HCT116 (cell line): ENCODE measurements around the gene RAVER1. TPM values are rescaled to one million over a fixed set of nuclear protein-coding genes. Genes with fewer than 3 reads are reported as not detected.
A peak's percentile ranks its signal among the peaks of the same experiment; 100 is the strongest.

Experiments
- ATAC-seq: fragments of 200-7000 bp; cut with Tn5 transposase; 2 replicates; pipeline ENCODE4 v1.9.1; 2020; ENCODE audit warnings: mild to moderate bottlenecking, moderate library complexity
- BruUV-seq: library from RNA; stranded (reverse); fragments of 400-500 nt; replicated peaks from 2 replicates; lab custom pipeline; 2021; lab: Mats Ljungman, UMichigan
- CTCF ChIA-PET: fragments of 300-600 bp; sonication (Branson Sonifier 250); formaldehyde crosslinking; loops from one replicate; lab custom pipeline; 2021; ENCODE audit warnings: antibody characterized with exemption; lab: Charles Lee
- POLR2A ChIA-PET: fragments of 300-600, 350-600 bp; sonication (Branson Sonifier 250); formaldehyde crosslinking; loops from one replicate; lab custom pipeline; 2021; ENCODE audit warnings: antibody characterized with exemption; lab: Charles Lee
- RAD21 ChIA-PET, 2 experiments: fragments of 300-600 bp; sonication (Branson Sonifier 250); formaldehyde crosslinking; loops; one replicate each; lab custom pipeline; 2023; ENCODE audit warnings: low total read pairs in 2 of 2; ENCODE audit not compliant: uncharacterized antibody in 2 of 2, unreplicated experiment in 2 of 2, low non-redundant PET in 1 of 2; lab: Charles Lee
- DNase-seq: peaks from one replicate; pipeline ENCODE4 v3.0.0-alpha.2; 2010; ENCODE audit warnings: low read depth, low spot score
- H2AFZ ChIP-seq: fragments of 200-600 bp; shearing (Covaris generic), sonication (generic); 2 replicates; pipeline ENCODE4 v1.6.1; 2017; ENCODE audit warnings: low read depth, mixed run types, mixed read lengths, antibody characterized with exemption, low read length; ENCODE audit not compliant: poor library complexity, severe bottlenecking
- H3K27ac ChIP-seq: 2 replicates; pipeline ENCODE4 v1.5.1; 2012; ENCODE audit warnings: low read depth, low read length
- H3K27me3 ChIP-seq: fragments of 200-600 bp; sonication (generic); 2 replicates; pipeline ENCODE4 v1.6.1; 2016; ENCODE audit warnings: mixed run types, low read length, mixed read lengths; ENCODE audit not compliant: insufficient read depth
- H3K36me3 ChIP-seq, 2 experiments: fragments of 200-500 bp in 1 of 2; fragments of 200-600 bp in 1 of 2; sonication (Bioruptor generic) in 1 of 2; sonication (generic) in 1 of 2; 2 replicates each; pipeline versions ENCODE4 v1.5.1 to v1.6.1; 2014 to 2016; ENCODE audit warnings: low read length in 2 of 2, inconsistent platforms in 1 of 2, mixed read lengths in 1 of 2, mixed run types in 1 of 2; ENCODE audit not compliant: insufficient read depth in 2 of 2, control insufficient read depth in 1 of 2
- H3K4me1 ChIP-seq, 2 experiments: fragments of 200-600 bp in 1 of 2; sonication (generic) in 1 of 2; 2 replicates each; pipeline versions ENCODE4 v1.5.1 to v1.6.1; 2012 to 2017; ENCODE audit warnings: low read length in 2 of 2, inconsistent platforms in 1 of 2, mild to moderate bottlenecking in 1 of 2, mixed read lengths in 1 of 2, mixed run types in 1 of 2, moderate library complexity in 1 of 2; ENCODE audit not compliant: insufficient read depth in 2 of 2, control insufficient read depth in 1 of 2
- H3K4me2 ChIP-seq: fragments of 200-600 bp; sonication (generic); 2 replicates; pipeline ENCODE4 v1.6.1; 2017; ENCODE audit warnings: mixed run types, low read length, mixed read lengths
- H3K4me3 ChIP-seq, 2 experiments: fragments of 200-600 bp in 1 of 2; sonication (generic) in 1 of 2; replicated peaks in 1 of 2; 2 replicates each; pipeline ENCODE4 v1.5.1; 2011 to 2016; ENCODE audit warnings: low read length in 2 of 2, control low read depth in 1 of 2, low read depth in 1 of 2, mild to moderate bottlenecking in 1 of 2, mixed read lengths in 1 of 2, mixed run types in 1 of 2
- H3K79me2 ChIP-seq: fragments of 200-600 bp; sonication (generic); 2 replicates; pipeline ENCODE4 v1.6.1; 2017; ENCODE audit warnings: mild to moderate bottlenecking, mixed run types, low read length, moderate library complexity, mixed read lengths; ENCODE audit not compliant: insufficient read depth
- H3K9ac ChIP-seq: fragments of 200-600 bp; sonication (generic); 2 replicates; pipeline ENCODE4 v1.6.1; 2016; ENCODE audit warnings: low read length, mixed read lengths
- H3K9me2 ChIP-seq: fragments of 200-600 bp; sonication (generic), shearing (Covaris generic); 2 replicates; pipeline ENCODE4 v1.6.1; 2017; ENCODE audit warnings: mixed run types, mild to moderate bottlenecking, moderate library complexity; ENCODE audit not compliant: insufficient read depth
- H3K9me3 ChIP-seq, 2 experiments: fragments of 200-500 bp in 1 of 2; fragments of 200-600 bp in 1 of 2; sonication (Bioruptor generic) in 1 of 2; sonication (generic) in 1 of 2; 2 replicates each; pipeline ENCODE4 v1.6.1; 2014 to 2017; ENCODE audit warnings: low read length in 2 of 2, mixed read lengths in 2 of 2, inconsistent platforms in 1 of 2, low read depth in 1 of 2, mild to moderate bottlenecking in 1 of 2, mixed run types in 1 of 2, moderate library complexity in 1 of 2; ENCODE audit not compliant: control insufficient read depth in 1 of 2, insufficient read depth in 1 of 2
- H4K20me1 ChIP-seq: fragments of 200-600 bp; sonication (generic), shearing (Covaris generic); 2 replicates; pipeline ENCODE4 v1.6.1; 2017; ENCODE audit warnings: mixed run types, mild to moderate bottlenecking, moderate library complexity; ENCODE audit not compliant: insufficient read depth
- ATF3 ChIP-seq: IDR thresholded peaks from 2 replicates; pipeline ENCODE4 v1.6.1; 2012
- CBX3 ChIP-seq: IDR thresholded peaks from 2 replicates; pipeline ENCODE4 v1.6.1; 2012; ENCODE audit warnings: low read depth
- CEBPB ChIP-seq: IDR thresholded peaks from 2 replicates; pipeline ENCODE4 v1.6.1; 2012; ENCODE audit warnings: low read depth
- ELF1 ChIP-seq: IDR thresholded peaks from 2 replicates; pipeline ENCODE4 v1.6.1; 2012; ENCODE audit warnings: low read depth, borderline replicate concordance
- EZH2 ChIP-seq: fragments of 200-600 bp; sonication (generic); IDR thresholded peaks from 2 replicates; pipeline ENCODE4 v1.6.1; 2017; ENCODE audit warnings: antibody characterized with exemption, mixed run types
- EZH2phosphoT487 ChIP-seq: fragments of 200-600 bp; IDR thresholded peaks from 2 replicates; pipeline ENCODE4 v1.6.1; 2018; ENCODE audit warnings: antibody characterized with exemption, borderline replicate concordance
- MAX ChIP-seq: IDR thresholded peaks from 2 replicates; pipeline ENCODE4 v1.6.1; 2012
- REST ChIP-seq: IDR thresholded peaks from 2 replicates; pipeline ENCODE4 v1.6.1; 2012; ENCODE audit warnings: low read depth
- SP1 ChIP-seq: IDR thresholded peaks from 2 replicates; pipeline ENCODE4 v1.6.1; 2012; ENCODE audit warnings: low read depth
- SRF ChIP-seq: IDR thresholded peaks from 2 replicates; pipeline ENCODE4 v1.6.1; 2012; ENCODE audit warnings: low read depth
- TCF7L2 ChIP-seq: IDR thresholded peaks from 2 replicates; pipeline ENCODE4 v1.7.0; 2011; ENCODE audit warnings: borderline replicate concordance, inconsistent platforms; ENCODE audit not compliant: insufficient read depth, insufficient read length; ENCODE audit errors: extremely low read depth
- YY1 ChIP-seq: IDR thresholded peaks from 2 replicates; pipeline ENCODE4 v1.6.1; 2011; ENCODE audit warnings: low read length, low read depth, moderate library complexity, mild to moderate bottlenecking; ENCODE audit not compliant: insufficient replicate concordance; ENCODE audit errors: extremely low read depth
- ZBTB33 ChIP-seq: IDR thresholded peaks from 2 replicates; pipeline ENCODE4 v1.6.1; 2011; ENCODE audit warnings: mild to moderate bottlenecking, low read length, moderate library complexity; ENCODE audit not compliant: insufficient replicate concordance; ENCODE audit errors: extremely low read depth
- intact Hi-C: fragments of 100-400 bp; cut with micrococcal nuclease; formaldehyde crosslinking; loops from 2 replicates; pipeline ENCODE4 v1.10.0; 2022
- total RNA-seq: library from RNA; stranded (reverse); gene quantifications from one replicate; pipeline ENCODE4 v1.2.1, GENCODE V29; 2021; ENCODE audit not compliant: unreplicated experiment

The RAVER1 gene
- total RNA-seq, 1 experiment from 2014 or later = 71.0 TPM

- CTCF ChIA-PET = no interaction called here
- H3K4me2 ChIP-seq = no peak overlapping the region
Observed at GRCh38 chr19:10372690-10373089, 39.4 kb upstream of the RAVER1 start.

GRCh38 chr19:10368101-10368803 lies 34.9 kb upstream of the RAVER1 start:
- H3K4me1 ChIP-seq = no peaks in the 10 kb centered on the region
- H3K9me3 ChIP-seq = peaks cover 0 to 3% of the 10 kb centered on the region in 2 experiments; a peak in 1 of 4 replicates
- intact Hi-C loops = no loop called here
- H3K4me2 ChIP-seq = no peak overlapping the region
- H3K4me3 ChIP-seq = no peak overlapping the region
- no peak overlapping the region for H2AFZ ChIP-seq
- H3K79me2 ChIP-seq = no peaks in the 10 kb centered on the region
- H4K20me1 ChIP-seq = no peaks in the 10 kb centered on the region
- H3K9me2 ChIP-seq = no peaks in the 10 kb centered on the region
- H3K36me3 ChIP-seq = peaks cover 13 to 16% of the 10 kb centered on the region in 2 experiments; a peak in 3 of 4 replicates
- H3K9ac ChIP-seq = no peak overlapping the region
- ChIA-PET RAD21 (no interaction called here), CTCF (interaction anchor here (1.0 kb wide), 1 partner anchor 12 kb away, joined by 4 read pairs; the partner anchor contains the start of gene TYK2), POLR2A (no interaction called here)
- BruUV-seq = no TSS peak
- DNase-seq = no peak
- no peaks in the 10 kb centered on the region for H3K27me3 ChIP-seq
- H3K27ac ChIP-seq = no peak overlapping the region
- ATAC-seq = peak; percentile 47; the same call in 1 of the 2 replicates
- TF ChIP-seq CBX3 (no peak), ZBTB33 (no peak), ATF3 (no peak), MAX (no peak), REST (no peak), SRF (no peak), SP1 (no peak), CEBPB (no peak), YY1 (no peak), TCF7L2 (no peak), EZH2phosphoT487 (no peak), EZH2 (no peak), ELF1 (no peak)

More at GRCh38 chr19:10372690-10373089, 39.4 kb upstream of the RAVER1 start:
- Histone ChIP-seq H3K9ac (no peak overlapping the region), H3K9me2 (no peaks in the 10 kb centered on the region), H3K36me3 (peaks cover 10 to 16% of the 10 kb centered on the region in 2 experiments; a peak in 2 of 4 replicates), H3K4me1 (no peaks in the 10 kb centered on the region), H3K27ac (no peak overlapping the region), H3K27me3 (no peaks in the 10 kb centered on the region), H3K4me3 (no peak overlapping the region), H3K9me3 (peaks cover 0 to 3% of the 10 kb centered on the region in 2 experiments; a peak in 1 of 4 replicates), H2AFZ (no peak overlapping the region), H3K79me2 (no peaks in the 10 kb centered on the region), H4K20me1 (no peaks in the 10 kb centered on the region)
- intact Hi-C loops = no loop called here
- no peak for TF ChIP-seq EZH2
- no TSS peak for BruUV-seq
- ChIA-PET RAD21 (no interaction called here), POLR2A (no interaction called here)
- ATAC-seq (no peak), DNase-seq (no peak)
